HuH-7.5 (cell line): ENCODE results near the gene SRGAP3.

Source experiments
- DNase-seq: peaks from one replicate; pipeline ENCODE4 v3.0.0; 2011; ENCODE audit warnings: low spot score

The SRGAP3 gene

GRCh38 chr3:9081184-9081818, 168.1 kb downstream of the SRGAP3 start:
- no peak for DNase-seq

GRCh38 chr3:9080163-9080562, 169.3 kb downstream of the SRGAP3 start:
- DNase-seq: no peak

- DNase-seq: no peak
These were observed 169.8 kb downstream of the SRGAP3 start for GRCh38 chr3:9079676-9080075.

- peak; percentile 41 for DNase-seq
These were observed 170.7 kb downstream of the SRGAP3 start for GRCh38 chr3:9078561-9079240.

GRCh38 chr3:9077029-9077428, 172.4 kb downstream of the SRGAP3 start:
- no peak for DNase-seq

- DNase-seq: no peak
These were observed 173.7 kb downstream of the SRGAP3 start for GRCh38 chr3:9075762-9076161.

- no peak for DNase-seq
These were observed 175.4 kb downstream of the SRGAP3 start for GRCh38 chr3:9074079-9074478.

- DNase-seq: no peak
These were observed 176.8 kb downstream of the SRGAP3 start for GRCh38 chr3:9072667-9073009.

GRCh38 chr3:9071936-9072666, 177.3 kb downstream of the SRGAP3 start:
- DNase-seq: no peak

GRCh38 chr3:9070961-9071360, 178.5 kb downstream of the SRGAP3 start:
- DNase-seq: no peak

- DNase-seq: no peak
These were observed 179.5 kb downstream of the SRGAP3 start for GRCh38 chr3:9069971-9070370.

- no peak for DNase-seq
These were observed 181.4 kb downstream of the SRGAP3 start for GRCh38 chr3:9068051-9068450.

GRCh38 chr3:9067352-9067975, 182.0 kb downstream of the SRGAP3 start:
- DNase-seq: peak; percentile 57

GRCh38 chr3:9066775-9067174, 182.7 kb downstream of the SRGAP3 start:
- DNase-seq: no peak

GRCh38 chr3:9066141-9066540, 183.3 kb downstream of the SRGAP3 start:
- no peak for DNase-seq

GRCh38 chr3:9064850-9065249, 184.6 kb downstream of the SRGAP3 start:
- no peak for DNase-seq

GRCh38 chr3:9064251-9064650, 185.2 kb downstream of the SRGAP3 start:
- no peak for DNase-seq

GRCh38 chr3:9062570-9062969, 186.9 kb downstream of the SRGAP3 start:
- DNase-seq: no peak

- DNase-seq: no peak
These were observed 187.8 kb downstream of the SRGAP3 start for GRCh38 chr3:9061634-9062033.

- no peak for DNase-seq
These were observed 189.7 kb downstream of the SRGAP3 start for GRCh38 chr3:9059489-9060400.

- DNase-seq: no peak
These were observed 192.9 kb downstream of the SRGAP3 start for GRCh38 chr3:9056581-9056980.
